Fibroblast of mammary gland (primary cell): ENCODE results near the gene AHRR.
"Not testable (repeated sequence)": the region's sequence is repeated elsewhere in the genome, so short reads cannot be mapped to it uniquely, and the experiment has no call there.

Experiments used
- DNase-seq: peaks from one replicate; pipeline ENCODE4 v3.0.0-alpha.2; 2010; ENCODE audit warnings: low read depth
- H3K4me3 ChIP-seq: 2 replicates; pipeline ENCODE4 v1.5.1; 2011; ENCODE audit warnings: low read depth, mild to moderate bottlenecking, low read length, moderate library complexity; ENCODE audit not compliant: control insufficient read depth
- TF ChIP-seq, protein P1 (sequence below): conservative IDR thresholded peaks from 2 replicates; pipeline ENCODE4 v1.5.1; 2011; ENCODE audit warnings: low read depth, low read length, inconsistent platforms; ENCODE audit not compliant: control insufficient read depth, insufficient read depth

Gene AHRR

DNA sequence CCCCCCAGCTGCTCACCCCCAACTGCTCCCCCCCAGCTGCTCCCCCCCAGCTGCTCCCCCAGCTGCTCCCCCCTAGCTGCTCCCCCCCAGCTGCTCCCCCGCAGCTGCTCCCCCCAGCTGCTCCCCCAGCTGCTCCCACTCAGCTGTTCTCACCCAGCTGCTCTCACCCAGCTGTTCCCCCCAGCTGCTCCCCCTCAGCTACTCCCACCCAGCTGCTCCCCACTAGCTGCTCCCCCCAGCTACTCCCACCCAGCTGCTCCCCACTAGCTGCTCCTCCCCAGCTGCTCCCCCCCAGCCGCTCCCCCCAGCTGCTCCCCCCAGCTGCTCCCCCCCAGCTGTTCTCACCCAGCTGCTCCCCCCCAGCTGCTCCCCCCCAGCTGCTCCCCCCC lies 22.8 kb upstream of the AHRR start:
- TF ChIP-seq, protein P1, sequence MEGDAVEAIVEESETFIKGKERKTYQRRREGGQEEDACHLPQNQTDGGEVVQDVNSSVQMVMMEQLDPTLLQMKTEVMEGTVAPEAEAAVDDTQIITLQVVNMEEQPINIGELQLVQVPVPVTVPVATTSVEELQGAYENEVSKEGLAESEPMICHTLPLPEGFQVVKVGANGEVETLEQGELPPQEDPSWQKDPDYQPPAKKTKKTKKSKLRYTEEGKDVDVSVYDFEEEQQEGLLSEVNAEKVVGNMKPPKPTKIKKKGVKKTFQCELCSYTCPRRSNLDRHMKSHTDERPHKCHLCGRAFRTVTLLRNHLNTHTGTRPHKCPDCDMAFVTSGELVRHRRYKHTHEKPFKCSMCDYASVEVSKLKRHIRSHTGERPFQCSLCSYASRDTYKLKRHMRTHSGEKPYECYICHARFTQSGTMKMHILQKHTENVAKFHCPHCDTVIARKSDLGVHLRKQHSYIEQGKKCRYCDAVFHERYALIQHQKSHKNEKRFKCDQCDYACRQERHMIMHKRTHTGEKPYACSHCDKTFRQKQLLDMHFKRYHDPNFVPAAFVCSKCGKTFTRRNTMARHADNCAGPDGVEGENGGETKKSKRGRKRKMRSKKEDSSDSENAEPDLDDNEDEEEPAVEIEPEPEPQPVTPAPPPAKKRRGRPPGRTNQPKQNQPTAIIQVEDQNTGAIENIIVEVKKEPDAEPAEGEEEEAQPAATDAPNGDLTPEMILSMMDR, result no peak
- DNase-seq, result no peak
- H3K4me3 ChIP-seq, result no peak overlapping the region

DNA sequence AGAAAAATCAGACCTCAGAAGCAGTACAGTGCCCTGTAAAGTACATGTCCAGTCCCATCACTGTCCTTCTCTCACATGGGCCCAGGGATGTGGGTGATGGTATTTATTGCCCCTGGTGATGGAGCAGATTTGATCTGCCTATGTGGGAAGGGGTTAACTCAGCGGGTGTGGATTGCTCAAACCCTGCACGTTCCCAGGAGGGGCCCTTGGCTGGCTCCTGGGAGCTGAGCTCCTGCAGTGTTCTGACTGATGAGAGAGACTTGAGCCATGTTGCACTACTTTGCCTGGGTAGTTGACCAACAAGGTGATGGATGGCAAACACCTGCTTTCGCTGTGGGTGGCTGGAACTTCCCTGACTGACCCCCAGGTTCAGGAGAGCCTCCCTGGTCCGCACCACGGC lies 21.6 kb upstream of the AHRR start:
- not testable (repeated sequence) for DNase-seq

DNA sequence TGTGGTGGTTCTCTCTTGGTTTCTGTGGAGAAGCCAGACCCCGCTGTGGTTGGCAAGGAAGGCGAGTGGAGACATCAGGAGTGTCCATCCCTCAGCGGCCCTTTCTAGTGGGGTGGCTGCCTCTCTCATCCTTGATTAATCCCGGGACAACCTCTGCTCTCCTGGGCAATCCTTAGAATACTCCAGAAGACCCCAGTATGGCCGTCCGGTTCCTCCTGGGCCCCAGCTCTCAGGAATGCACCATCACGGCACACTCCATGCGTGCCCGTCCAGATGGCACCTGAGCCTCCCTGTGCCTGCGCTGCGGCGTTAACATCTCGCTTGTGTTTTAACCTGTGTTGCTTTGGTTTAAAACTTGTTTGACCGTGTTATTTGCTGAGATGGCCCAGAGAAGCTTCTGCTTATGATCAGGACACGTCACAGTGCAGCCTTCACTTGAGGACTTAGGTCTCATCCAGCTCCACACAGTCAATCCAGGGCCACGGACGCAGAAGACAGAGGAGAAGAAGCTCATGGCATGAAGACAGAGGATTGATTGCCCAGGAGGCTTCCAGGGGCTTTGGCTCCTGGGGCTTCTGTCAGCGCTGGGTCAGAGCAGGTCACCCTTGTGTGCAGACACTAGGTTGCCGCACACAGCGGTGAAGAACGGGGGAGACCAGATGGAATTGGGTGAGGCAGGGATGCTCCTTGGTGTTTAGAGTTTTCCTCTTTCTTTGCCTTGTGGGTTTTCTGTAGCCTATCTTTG lies 20.7 kb upstream of the AHRR start:
- not testable (repeated sequence) for DNase-seq, H3K4me3 ChIP-seq

More for the DNA sequence above, 21.6 kb upstream of the AHRR start:
- not testable (repeated sequence) for H3K4me3 ChIP-seq

DNA sequence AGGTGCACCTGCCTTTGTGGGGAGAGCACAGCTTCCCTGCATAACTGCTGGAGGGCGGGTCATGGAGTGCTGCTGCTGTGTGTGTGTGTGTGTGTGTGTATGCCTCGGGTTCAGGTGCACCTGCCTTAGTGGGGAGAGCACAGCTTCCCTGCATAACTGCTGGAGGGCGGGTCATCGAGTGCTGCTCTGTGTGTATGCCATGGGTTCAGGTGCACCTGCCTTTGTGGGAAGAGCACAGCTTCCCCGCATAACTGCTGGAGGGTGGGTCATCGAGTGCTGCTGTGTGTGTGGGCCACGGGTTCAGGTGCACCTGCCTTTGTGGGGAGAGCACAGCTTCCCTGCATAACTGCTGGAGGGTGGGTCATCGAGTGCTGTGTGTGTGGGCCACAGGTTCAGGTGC lies 19.1 kb upstream of the AHRR start:
- H3K4me3 ChIP-seq, DNase-seq: not testable (repeated sequence)

DNA sequence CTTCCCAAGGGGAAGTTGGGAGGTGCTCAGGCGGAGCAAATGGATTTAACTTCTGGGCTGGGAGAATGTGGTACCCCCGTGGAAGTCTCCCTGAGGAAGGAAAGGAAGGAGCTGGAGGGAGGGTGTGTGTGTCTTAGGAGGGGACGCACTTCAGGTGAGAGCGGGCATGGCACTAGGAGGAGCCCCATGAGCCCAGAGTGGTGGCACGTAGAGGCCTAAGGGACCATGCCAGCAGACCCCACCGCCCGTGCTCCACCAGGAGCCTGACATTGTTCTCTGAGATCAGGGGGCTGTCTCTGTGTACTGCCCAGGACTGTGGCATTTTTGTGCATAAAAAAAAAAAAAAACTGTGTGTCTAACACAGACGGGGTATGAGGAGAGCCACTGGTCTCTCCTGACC lies 18.5 kb upstream of the AHRR start:
- TF ChIP-seq, protein P1, result no peak
- no peak for DNase-seq
- H3K4me3 ChIP-seq, result no peak overlapping the region

DNA sequence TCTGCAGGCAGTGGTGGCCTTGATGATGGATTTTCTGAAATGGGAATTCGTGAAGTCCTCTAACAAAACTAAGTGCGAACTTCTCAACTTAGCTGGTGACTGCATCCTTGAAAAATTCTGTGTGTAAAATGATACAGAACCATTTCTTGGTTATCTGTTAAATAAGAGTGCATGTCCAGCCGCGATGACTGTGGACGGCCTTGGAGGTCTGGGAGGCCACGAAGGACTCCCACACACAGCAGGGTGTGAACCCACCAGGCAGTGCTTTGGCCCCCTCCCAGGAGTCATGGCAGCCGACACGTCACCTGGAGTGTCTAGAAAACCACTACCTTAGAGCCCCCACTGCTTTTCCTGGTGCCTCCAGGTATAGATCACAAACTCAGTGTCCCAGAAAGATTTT lies 17.8 kb upstream of the AHRR start:
- not testable (repeated sequence) for DNase-seq, H3K4me3 ChIP-seq

DNA sequence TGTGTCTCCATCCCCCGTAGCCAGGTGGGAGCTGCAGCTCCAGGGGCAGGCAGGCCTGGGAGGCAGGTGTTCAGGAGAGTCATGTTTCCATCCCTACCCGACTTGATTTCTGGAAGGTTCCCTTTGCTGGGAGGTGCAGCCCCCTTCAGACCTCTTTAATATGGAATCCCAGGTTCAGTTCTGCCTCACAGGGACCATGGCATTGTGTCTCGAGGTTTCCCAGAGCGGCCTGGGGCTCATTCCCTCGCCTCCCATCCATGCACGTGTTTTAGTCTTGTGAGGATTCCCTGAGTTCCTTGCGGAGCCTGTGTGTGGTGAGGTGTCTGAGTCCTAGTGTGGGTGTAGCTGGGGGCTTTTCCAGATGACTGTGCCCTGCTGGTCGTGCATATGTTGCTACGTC lies 16.5 kb upstream of the AHRR start:
- DNase-seq, result no peak
- no peak overlapping the region for H3K4me3 ChIP-seq
- TF ChIP-seq, protein P1, result no peak

DNA sequence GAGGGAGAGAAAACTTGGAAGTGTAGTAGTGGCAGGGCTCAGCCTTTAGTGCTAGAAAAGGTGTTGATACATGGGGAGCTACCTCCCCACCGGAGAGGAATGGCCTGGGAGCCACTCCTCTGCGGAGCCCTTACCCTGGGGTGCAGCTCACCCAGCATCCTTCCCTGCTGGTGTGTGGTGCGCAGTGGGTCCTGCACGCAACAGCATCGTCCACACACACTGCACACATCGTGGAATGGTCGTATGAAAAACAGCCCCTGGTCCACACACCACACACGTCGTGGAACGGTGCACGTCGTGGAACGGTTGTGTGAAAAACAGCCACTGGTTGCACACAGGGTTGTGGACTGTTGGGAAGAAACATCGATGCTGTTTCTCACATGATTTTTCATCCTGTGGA lies 16.1 kb upstream of the AHRR start:
- DNase-seq, result no peak
- H3K4me3 ChIP-seq, result no peak overlapping the region
- TF ChIP-seq, protein P1, result no peak

DNA sequence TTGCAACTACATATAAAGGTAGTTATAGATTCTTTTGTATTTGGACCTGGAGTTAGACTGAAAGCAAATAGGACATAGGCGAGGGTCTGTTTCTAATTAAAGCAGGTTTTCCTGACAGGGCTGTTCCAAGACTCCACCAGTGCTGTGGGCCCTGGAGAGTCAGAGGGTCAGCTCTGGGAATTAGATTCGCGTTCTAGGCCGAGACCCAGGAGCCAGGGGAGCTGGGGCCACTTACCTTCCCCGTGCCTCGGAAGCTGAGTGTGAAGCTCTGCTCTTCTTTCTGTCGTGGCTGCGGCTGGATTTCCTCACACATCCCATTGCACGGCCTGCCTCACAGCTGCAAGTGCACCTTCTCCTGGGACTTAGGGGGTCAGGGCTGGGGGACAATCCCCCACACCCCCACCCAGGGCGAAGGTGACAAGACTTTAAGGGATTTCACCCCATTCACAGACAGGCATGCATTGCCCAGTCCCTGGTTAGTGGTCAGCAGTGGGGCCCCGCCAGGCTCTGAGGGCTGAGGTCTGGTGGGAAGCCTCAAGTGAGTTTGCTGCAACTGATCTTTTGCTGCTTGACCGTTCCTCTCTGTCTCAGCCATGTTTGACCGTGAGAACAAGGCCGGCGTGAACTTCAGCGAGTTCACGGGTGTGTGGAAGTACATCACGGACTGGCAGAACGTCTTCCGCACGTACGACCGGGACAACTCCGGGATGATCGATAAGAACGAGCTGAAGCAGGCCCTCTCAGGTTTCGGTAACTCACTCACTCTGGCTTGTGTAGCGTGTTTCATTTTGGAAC lies 15.3 kb upstream of the AHRR start:
- TF ChIP-seq, protein P1, result no peak
- DNase-seq, result no peak
- no peak overlapping the region for H3K4me3 ChIP-seq
